Endothelial cell of umbilical vein (primary cell): Measurements from ENCODE around the gene SKP1. TPM values are rescaled to one million over a fixed set of nuclear protein-coding genes. Genes with fewer than 3 reads are reported as not detected.

Source experiments
- BruUV-seq: library from RNA; stranded (reverse); fragments of 400-500 nt; replicated peaks from 2 replicates; lab custom pipeline; 2021; lab: Mats Ljungman, UMichigan
- CTCF ChIA-PET: fragments of 300-600, 350-600 bp; sonication (Branson Sonifier 250); formaldehyde crosslinking; loops from one replicate; lab custom pipeline; 2021; ENCODE audit warnings: antibody characterized with exemption, inconsistent platforms; lab: Charles Lee
- POLR2A ChIA-PET: fragments of 300-600, 350-600 bp; sonication (Branson Sonifier 250); formaldehyde crosslinking; loops from one replicate; lab custom pipeline; 2021; ENCODE audit warnings: antibody characterized with exemption, inconsistent platforms; lab: Charles Lee
- DNase-seq: peaks from one replicate; pipeline ENCODE4 v3.0.0-alpha.2; 2011; ENCODE audit warnings: low read depth, low spot score
- FAIRE-seq: peaks from 2 replicates; lab custom pipeline; 2011; peaks lifted over from hg19 to GRCh38; lab: Jason Lieb, UNC
- H2AFZ ChIP-seq: 2 replicates; pipeline ENCODE4 v1.6.0; 2012; ENCODE audit warnings: low read depth, low read length, control low read depth, inconsistent platforms
- H3K27ac ChIP-seq: 2 replicates; pipeline ENCODE4 v1.5.1; 2011; ENCODE audit warnings: low read depth, mild to moderate bottlenecking, control low read depth, low read length, moderate library complexity; ENCODE audit not compliant: insufficient read depth
- H3K27me3 ChIP-seq, 2 experiments: 2 replicates each; pipeline versions ENCODE4 v1.6.0 to v1.6.1; 2011; ENCODE audit warnings: low read length in 2 of 2, mixed read lengths in 1 of 2; ENCODE audit not compliant: control insufficient read depth in 2 of 2, insufficient read depth in 2 of 2
- H3K36me3 ChIP-seq, 2 experiments: 2 replicates in 1 of 2; 3 replicates in 1 of 2; pipeline ENCODE4 v1.5.1; 2011; ENCODE audit warnings: low read length in 2 of 2, mild to moderate bottlenecking in 1 of 2, moderate library complexity in 1 of 2; ENCODE audit not compliant: control insufficient read depth in 2 of 2, insufficient read depth in 2 of 2; ENCODE audit errors: extremely low read depth in 1 of 2
- H3K4me1 ChIP-seq: 3 replicates; pipeline ENCODE4 v1.5.1; 2011; ENCODE audit warnings: mild to moderate bottlenecking, low read length; ENCODE audit not compliant: control insufficient read depth, insufficient read depth; ENCODE audit errors: extremely low read depth
- H3K4me2 ChIP-seq: 2 replicates; pipeline ENCODE4 v1.6.1; 2011; ENCODE audit warnings: low read length, control low read depth, mixed read lengths; ENCODE audit not compliant: insufficient read depth
- H3K4me3 ChIP-seq, 3 experiments: fragments of 200-600 bp in 1 of 3; sonication (generic), shearing (Covaris generic) in 1 of 3; replicated peaks in 1 of 3; 2 replicates each; pipeline ENCODE4 v1.5.1; 2011 to 2016; ENCODE audit warnings: control low read depth in 3 of 3, low read length in 3 of 3, mild to moderate bottlenecking in 2 of 3, inconsistent platforms in 1 of 3, low read depth in 1 of 3, moderate library complexity in 1 of 3; ENCODE audit not compliant: insufficient read depth in 1 of 3
- H3K79me2 ChIP-seq: 2 replicates; pipeline ENCODE4 v1.6.0; 2012; ENCODE audit warnings: low read length, inconsistent platforms; ENCODE audit not compliant: control insufficient read depth, insufficient read depth
- H3K9ac ChIP-seq: replicated peaks from 2 replicates; pipeline ENCODE3; 2011; ENCODE audit warnings: low read length, control low read depth; ENCODE audit not compliant: insufficient read depth; ENCODE audit errors: extremely low read depth
- H3K9me1 ChIP-seq: replicated peaks from 3 replicates; pipeline ENCODE4 v1.6.0; 2011; ENCODE audit warnings: mild to moderate bottlenecking, low read length; ENCODE audit not compliant: control insufficient read depth, insufficient read depth; ENCODE audit errors: extremely low read depth
- H3K9me3 ChIP-seq: replicated peaks from 2 replicates; pipeline ENCODE4 v1.5.1; 2012; ENCODE audit warnings: low read length, inconsistent platforms; ENCODE audit not compliant: control insufficient read depth, insufficient read depth
- H4K20me1 ChIP-seq: replicated peaks from 2 replicates; pipeline ENCODE3; 2011; ENCODE audit warnings: mild to moderate bottlenecking, low read length; ENCODE audit not compliant: control insufficient read depth, insufficient read depth; ENCODE audit errors: extremely low read depth
- EZH2 ChIP-seq: IDR thresholded peaks from 2 replicates; pipeline ENCODE4 v1.6.1; 2012; ENCODE audit warnings: borderline replicate concordance, low read depth, mild to moderate bottlenecking, moderate library complexity, low read length, inconsistent platforms; ENCODE audit not compliant: severe bottlenecking
- FOS ChIP-seq: IDR thresholded peaks from 2 replicates; pipeline ENCODE4 v1.6.1; 2011; ENCODE audit warnings: mild to moderate bottlenecking, low read length, moderate library complexity, borderline replicate concordance; ENCODE audit not compliant: insufficient read depth
- GATA2 ChIP-seq: IDR thresholded peaks from 2 replicates; pipeline ENCODE4 v1.7.0; 2011; ENCODE audit warnings: low read depth, mild to moderate bottlenecking, moderate library complexity, mixed read lengths, low read length; ENCODE audit not compliant: insufficient read length, insufficient read depth
- JUN ChIP-seq: IDR thresholded peaks from 2 replicates; pipeline ENCODE4 v1.6.1; 2011; ENCODE audit warnings: borderline replicate concordance, low read depth; ENCODE audit not compliant: insufficient read length, insufficient read depth
- MYC ChIP-seq: IDR thresholded peaks from one replicate; pipeline ENCODE4 v1.6.1; 2011; ENCODE audit warnings: mild to moderate bottlenecking, low read depth, low read length
- POLR2A ChIP-seq: IDR thresholded peaks from 2 replicates; pipeline ENCODE4 v1.6.1; 2012; ENCODE audit warnings: low read depth, mild to moderate bottlenecking, control low read depth, low read length
- POLR2AphosphoS5 ChIP-seq: IDR thresholded peaks from 2 replicates; pipeline ENCODE4 v1.6.1; 2012; ENCODE audit warnings: low read depth, mild to moderate bottlenecking, control low read depth, low read length, moderate library complexity; ENCODE audit not compliant: insufficient read depth
- dilution Hi-C: fragments of 300-500 bp; cut with MboI; formaldehyde crosslinking; loops from one replicate; pipeline ENCODE4 v1.15.0; 2019; ENCODE audit warnings: low sequenced_read_pairs; ENCODE audit not compliant: extremely low pct_ligation_motif_present
- intact Hi-C: fragments of 100-400 bp; cut with micrococcal nuclease; formaldehyde crosslinking; loops from one replicate; pipeline ENCODE4 v1.10.0; 2022
- polyA plus RNA-seq, 4 experiments: library from polyadenylated mRNA; depleted of rRNA in 3 of 4; stranded (reverse) in 3 of 4; unstranded in 1 of 4; fragments of >200 nt; gene quantifications; 2 replicates each; pipeline versions ENCODE4 v1.2.1 to v1.2.3, GENCODE V29; 2011 to 2012; ENCODE audit warnings: missing spikeins in 1 of 4
- total RNA-seq: library from RNA; stranded (reverse); gene quantifications from 2 replicates; pipeline ENCODE4 v1.2.3, GENCODE V29; 2021
- TF ChIP-seq, protein P1 (sequence below): IDR thresholded peaks from 2 replicates; pipeline ENCODE4 v1.6.1; 2011; ENCODE audit not compliant: insufficient read depth, insufficient read length
- TF ChIP-seq, protein P2 (sequence below), 2 donors: IDR thresholded peaks; 1 replicate in 1 of 2; 2 replicates in 1 of 2; pipeline ENCODE4 v1.5.1; 2011; ENCODE audit warnings: low read length in 2 of 2, mild to moderate bottlenecking in 2 of 2, moderate library complexity in 2 of 2, control low read depth in 1 of 2, inconsistent platforms in 1 of 2, low read depth in 1 of 2; ENCODE audit not compliant: insufficient read depth in 1 of 2; ENCODE audit errors: extremely low read depth in 1 of 2

Gene SKP1
- total and polyA plus RNA-seq, 2 donors (not counting 3 experiments of a cell fraction or from before 2014, with no cell fraction given): 214 to 320 TPM

DNA sequence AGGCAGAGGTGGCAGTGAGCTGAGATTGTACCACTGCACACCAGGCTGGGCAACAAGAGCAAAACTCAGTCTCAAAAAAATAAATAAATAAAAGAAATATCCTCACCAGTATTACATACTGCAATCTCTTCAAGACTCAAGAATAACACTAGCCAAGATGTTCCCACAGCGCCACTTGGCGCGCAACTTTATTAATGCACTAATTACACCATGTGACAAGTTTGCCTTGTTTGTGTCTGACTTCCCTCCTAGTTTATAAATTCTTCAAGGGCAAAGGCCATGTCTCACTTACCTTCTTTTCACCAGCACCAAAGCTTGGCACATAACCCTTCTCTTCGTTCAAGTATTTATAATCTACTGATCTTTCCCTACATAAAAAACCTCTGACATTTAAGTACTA, 4.8 kb downstream of the SKP1 start:
- intact Hi-C loops (no loop called here), dilution Hi-C loops (no loop called here)
- Histone ChIP-seq H4K20me1 (peaks cover 23% of the 10 kb centered on the region), H3K27me3 (no peaks in the 10 kb centered on the region), H3K4me2 (no peak overlapping the region), H3K4me3 (no peak overlapping the region), H3K4me1 (peaks cover 14% of the 10 kb centered on the region), H3K36me3 (peaks cover 9 to 32% of the 10 kb centered on the region in 2 experiments), H2AFZ (no peak overlapping the region), H3K9me3 (no peaks in the 10 kb centered on the region), H3K9ac (no peak overlapping the region), H3K79me2 (peaks cover 83% of the 10 kb centered on the region), H3K27ac (no peak overlapping the region), H3K9me1 (no peaks in the 10 kb centered on the region)
- TF ChIP-seq, protein P1, sequence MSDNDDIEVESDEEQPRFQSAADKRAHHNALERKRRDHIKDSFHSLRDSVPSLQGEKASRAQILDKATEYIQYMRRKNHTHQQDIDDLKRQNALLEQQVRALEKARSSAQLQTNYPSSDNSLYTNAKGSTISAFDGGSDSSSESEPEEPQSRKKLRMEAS: no peak
- TF ChIP-seq MYC: no peak
- no peak for TF ChIP-seq EZH2
- no peak for TF ChIP-seq FOS
- TF ChIP-seq, protein P2, sequence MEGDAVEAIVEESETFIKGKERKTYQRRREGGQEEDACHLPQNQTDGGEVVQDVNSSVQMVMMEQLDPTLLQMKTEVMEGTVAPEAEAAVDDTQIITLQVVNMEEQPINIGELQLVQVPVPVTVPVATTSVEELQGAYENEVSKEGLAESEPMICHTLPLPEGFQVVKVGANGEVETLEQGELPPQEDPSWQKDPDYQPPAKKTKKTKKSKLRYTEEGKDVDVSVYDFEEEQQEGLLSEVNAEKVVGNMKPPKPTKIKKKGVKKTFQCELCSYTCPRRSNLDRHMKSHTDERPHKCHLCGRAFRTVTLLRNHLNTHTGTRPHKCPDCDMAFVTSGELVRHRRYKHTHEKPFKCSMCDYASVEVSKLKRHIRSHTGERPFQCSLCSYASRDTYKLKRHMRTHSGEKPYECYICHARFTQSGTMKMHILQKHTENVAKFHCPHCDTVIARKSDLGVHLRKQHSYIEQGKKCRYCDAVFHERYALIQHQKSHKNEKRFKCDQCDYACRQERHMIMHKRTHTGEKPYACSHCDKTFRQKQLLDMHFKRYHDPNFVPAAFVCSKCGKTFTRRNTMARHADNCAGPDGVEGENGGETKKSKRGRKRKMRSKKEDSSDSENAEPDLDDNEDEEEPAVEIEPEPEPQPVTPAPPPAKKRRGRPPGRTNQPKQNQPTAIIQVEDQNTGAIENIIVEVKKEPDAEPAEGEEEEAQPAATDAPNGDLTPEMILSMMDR (IDR thresholded peaks at IDR 0.05; ENCODE audit: extremely low read depth in 1 of 2, insufficient read depth in 1 of 2, low read depth in 1 of 2, low read length in 2 of 2): no peak
- no peak for TF ChIP-seq POLR2A
- no peak for TF ChIP-seq JUN
- TF ChIP-seq POLR2AphosphoS5: no peak
- no peak for TF ChIP-seq GATA2
- no peak for DNase-seq
- FAIRE-seq: no peak
- no TSS peak for BruUV-seq
- POLR2A ChIA-PET: no interaction called here
- CTCF ChIA-PET: no interaction called here
